Thyroid gland (tissue), 4 donors: ENCODE data around the gene CHD1L. TPM values are rescaled to one million over a fixed set of nuclear protein-coding genes. Genes with fewer than 3 reads are reported as not detected.
A peak's percentile ranks its signal among the peaks of the same experiment; 100 is the strongest.

Experiments
- DNase-seq, 2 donors: peaks; one replicate each; pipeline ENCODE4 v3.0.0-alpha.2; 2019
- H3K27ac ChIP-seq, 3 donors: fragments of 200-600 bp; sonication (generic); 1 replicate in 2 of 3; 2 replicates in 1 of 3; pipeline ENCODE4 v1.5.1; 2016 to 2019; ENCODE audit warnings: mild to moderate bottlenecking in 1 of 3, moderate library complexity in 1 of 3
- H3K27me3 ChIP-seq: fragments of 200-600 bp; sonication (generic); one replicate; pipeline ENCODE4 v1.5.1; 2019
- H3K36me3 ChIP-seq, 2 donors: fragments of 200-600 bp; sonication (generic); one replicate each; pipeline ENCODE4 v1.5.1; 2016 to 2019
- H3K4me1 ChIP-seq, 2 donors: fragments of 200-600 bp; sonication (generic); one replicate each; pipeline ENCODE4 v1.5.1; 2017 to 2019
- H3K4me3 ChIP-seq, 3 donors: fragments of 200-600 bp; sonication (generic); replicated peaks in 1 of 3; 1 replicate in 2 of 3; 2 replicates in 1 of 3; pipeline ENCODE4 v1.5.1; 2016; ENCODE audit warnings: mild to moderate bottlenecking in 1 of 3
- H3K9me3 ChIP-seq: fragments of 200-600 bp; sonication (generic); one replicate; pipeline ENCODE4 v1.5.1; 2017
- CTCF ChIP-seq, 6 experiments: fragments of 200-600 bp in 3 of 6; fragments of 450-650 bp in 3 of 6; sonication (generic) in 3 of 6; IDR thresholded peaks; one replicate each; pipeline ENCODE4 v1.5.1; 2016 to 2019; ENCODE audit warnings: antibody characterized with exemption in 6 of 6, mild to moderate bottlenecking in 2 of 6, inconsistent platforms in 1 of 6, moderate library complexity in 1 of 6
- POLR2A ChIP-seq, 2 donors: fragments of 450-650 bp; IDR thresholded peaks; one replicate each; pipeline ENCODE4 v1.6.1; 2017; ENCODE audit warnings: antibody characterized with exemption in 2 of 2, mild to moderate bottlenecking in 2 of 2, moderate library complexity in 1 of 2
- WGBS, 2 donors: methylation state at CpG; one replicate each; pipeline ENCODE4 v1.1.5; 2017; 5-methylcytosine and 5-hydroxymethylcytosine counted together
- intact Hi-C: fragments of 100-400 bp; cut with DNase I; formaldehyde crosslinking; loops from one replicate; pipeline ENCODE4 v1.15.1; 2023
- total RNA-seq, 4 donors: library from RNA; depleted of rRNA; stranded (reverse); fragments of >200 nt; gene quantifications; one replicate each; pipeline ENCODE4 v1.2.3, GENCODE V29; 2016

Gene CHD1L
- total RNA-seq, 4 donors from 2014 or later = 16.5 to 22.2 (median 17.3) TPM

GRCh38 chr1:147270721-147271120 is 28.2 kb downstream of the CHD1L start:
- intact Hi-C loops = loop anchor here (5.0 to 10.0 kb wide), 2 partner anchors 114 to 227 kb away; no protein-coding TSS in a partner anchor
- Histone ChIP-seq H3K36me3 (peaks cover 0 to 12% of the 10 kb centered on the region in 2 donors), H3K4me3 (no peak overlapping the region)

DNA sequence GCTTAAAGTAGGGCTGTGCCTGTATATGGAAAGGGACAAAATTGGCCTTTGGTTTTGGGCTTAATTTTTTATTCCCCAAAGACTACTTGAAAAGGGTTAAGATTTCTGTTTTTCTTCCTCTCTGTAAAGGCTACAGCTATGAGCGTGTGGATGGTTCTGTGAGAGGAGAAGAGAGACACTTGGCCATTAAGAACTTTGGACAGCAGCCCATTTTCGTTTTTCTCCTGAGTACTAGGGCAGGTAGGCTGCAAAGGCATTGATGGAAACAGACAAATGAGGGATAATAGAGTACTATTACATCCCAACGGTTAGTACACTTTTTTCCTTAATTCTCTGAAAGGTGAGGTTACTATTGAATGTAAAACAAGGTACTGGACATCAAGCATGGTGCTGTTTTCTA is 29.6 kb downstream of the CHD1L start:
- Histone ChIP-seq H3K9me3 (no peaks in the 10 kb centered on the region), H3K36me3 (peaks cover 0 to 4% of the 10 kb centered on the region in 2 donors), H3K27ac (no peak overlapping the region), H3K4me1 (peaks cover 4 to 18% of the 10 kb centered on the region in 2 donors), H3K27me3 (no peaks in the 10 kb centered on the region), H3K4me3 (no peak overlapping the region)
- peak; percentile 53 to 58 for DNase-seq
- intact Hi-C loops = loop anchor here (5.0 to 10.0 kb wide), 2 partner anchors 113 to 225 kb away; no protein-coding TSS in a partner anchor
- WGBS, 2 donors = 20 to 26% methylated on average over 3 of the region's 3 CpGs
- TF ChIP-seq POLR2A (IDR thresholded peaks at IDR 0.05) (no peak), CTCF (IDR thresholded peaks at IDR 0.05) (no peak)

More at GRCh38 chr1:147270721-147271120, 28.2 kb downstream of the CHD1L start:
- TF ChIP-seq CTCF (IDR thresholded peaks at IDR 0.05) (no peak), POLR2A (IDR thresholded peaks at IDR 0.05) (no peak)
- 67 to 68% methylated on average over 2 of the region's 2 CpGs for WGBS, 2 donors
- no peak overlapping the region for H3K27ac ChIP-seq
- no peak for DNase-seq
- no peaks in the 10 kb centered on the region for H3K27me3 ChIP-seq
- peaks cover 4 to 18% of the 10 kb centered on the region in 2 donors for H3K4me1 ChIP-seq
- no peaks in the 10 kb centered on the region for H3K9me3 ChIP-seq

- WGBS, 2 donors = 48 to 52% methylated on average over 6 of the region's 6 CpGs
- Histone ChIP-seq H3K27ac (no peak overlapping the region), H3K36me3 (no peaks in the 10 kb centered on the region), H3K9me3 (no peaks in the 10 kb centered on the region), H3K4me1 (peaks cover 4 to 18% of the 10 kb centered on the region in 2 donors), H3K27me3 (no peaks in the 10 kb centered on the region), H3K4me3 (no peak overlapping the region)
- TF ChIP-seq CTCF (IDR thresholded peaks at IDR 0.05) = peak in 5 of 6 experiments; percentile 33 to 67 (median 63)
- no peak for TF ChIP-seq POLR2A (IDR thresholded peaks at IDR 0.05)
- intact Hi-C loops = loop anchor here (5.0 to 10.0 kb wide), 2 partner anchors 111 to 224 kb away; no protein-coding TSS in a partner anchor
- peak in 1 of 2 donors; percentile 16 for DNase-seq
Measured at GRCh38 chr1:147273409-147274336, 31.2 kb downstream of the CHD1L start.

DNA sequence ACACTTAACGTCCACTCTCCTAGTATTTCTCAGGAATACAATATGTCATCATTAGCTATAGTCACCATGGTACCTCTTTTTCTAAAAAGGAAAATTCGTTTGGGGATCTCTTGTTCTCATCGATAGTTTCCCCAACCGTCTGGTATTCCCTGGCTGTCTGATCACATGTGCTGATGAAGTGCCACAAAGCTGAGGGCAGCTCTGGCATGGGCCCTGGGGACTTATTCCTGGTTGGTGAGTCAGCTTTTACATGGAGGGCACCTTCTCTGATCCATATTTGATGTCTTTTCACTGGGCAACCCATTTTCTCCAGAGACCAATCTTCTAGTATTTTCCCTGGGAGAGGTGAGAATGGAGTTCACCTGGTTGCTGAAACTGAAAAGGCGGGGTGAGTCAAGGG is 39.5 kb downstream of the CHD1L start:
- no peak for DNase-seq
- no peak overlapping the region for H3K27ac ChIP-seq
- intact Hi-C loops = no loop called here
- WGBS, 2 donors = 96 to 98% methylated on average over 5 of the region's 5 CpGs
- H3K4me3 ChIP-seq = no peak overlapping the region
- no peaks in the 10 kb centered on the region for H3K27me3 ChIP-seq
- no peaks in the 10 kb centered on the region for H3K4me1 ChIP-seq
- peaks cover 19 to 20% of the 10 kb centered on the region in 2 donors for H3K36me3 ChIP-seq
- TF ChIP-seq POLR2A (IDR thresholded peaks at IDR 0.05) = no peak
- no peak for TF ChIP-seq CTCF (IDR thresholded peaks at IDR 0.05)
- H3K9me3 ChIP-seq = no peaks in the 10 kb centered on the region

DNA sequence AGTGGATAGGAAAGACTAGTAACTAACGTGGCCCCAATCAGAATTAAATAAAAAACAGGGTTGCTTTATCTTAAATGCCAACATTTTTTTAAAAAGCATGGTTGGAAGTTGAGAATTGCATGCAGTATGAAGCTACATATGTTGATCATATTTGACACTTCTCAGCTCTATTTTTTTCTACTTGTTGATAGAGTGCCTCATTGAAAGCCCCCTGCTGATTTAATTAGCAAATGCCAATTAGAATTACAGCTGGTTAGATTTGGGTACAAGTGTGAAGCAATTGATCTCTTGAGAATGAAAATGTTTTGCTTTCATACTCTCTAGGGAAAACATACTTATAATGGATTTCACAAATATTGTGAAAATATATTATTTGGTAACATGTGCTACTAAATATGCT is 40.5 kb downstream of the CHD1L start:
- Histone ChIP-seq H3K9me3 (no peaks in the 10 kb centered on the region), H3K4me1 (no peaks in the 10 kb centered on the region), H3K4me3 (no peak overlapping the region), H3K27ac (no peak overlapping the region), H3K27me3 (no peaks in the 10 kb centered on the region), H3K36me3 (peaks cover 23 to 28% of the 10 kb centered on the region in 2 donors)
- 75 to 82% methylated on average over 1 of the region's 1 CpG for WGBS, 2 donors
- no peak for TF ChIP-seq CTCF (IDR thresholded peaks at IDR 0.05)
- TF ChIP-seq POLR2A (IDR thresholded peaks at IDR 0.05) = no peak
- intact Hi-C loops = no loop called here
- DNase-seq = no peak
